ENCODE results near the gene DAB2IP. TPM values are rescaled to one million over a fixed set of nuclear protein-coding genes. Genes with fewer than 3 reads are reported as not detected.
"Not testable (repeated sequence)": the region's sequence is repeated elsewhere in the genome, so short reads cannot be mapped to it uniquely, and the experiment has no call there.

Gene DAB2IP
- total RNA-seq, 4 donors from 2014 or later: 19.2 to 45.4 (median 34.8) TPM

- ATAC-seq (ENCODE audit: low FRiP score) (no peak), DNase-seq (ENCODE audit: low spot score) (no peak)
- TF ChIP-seq, protein P1, sequence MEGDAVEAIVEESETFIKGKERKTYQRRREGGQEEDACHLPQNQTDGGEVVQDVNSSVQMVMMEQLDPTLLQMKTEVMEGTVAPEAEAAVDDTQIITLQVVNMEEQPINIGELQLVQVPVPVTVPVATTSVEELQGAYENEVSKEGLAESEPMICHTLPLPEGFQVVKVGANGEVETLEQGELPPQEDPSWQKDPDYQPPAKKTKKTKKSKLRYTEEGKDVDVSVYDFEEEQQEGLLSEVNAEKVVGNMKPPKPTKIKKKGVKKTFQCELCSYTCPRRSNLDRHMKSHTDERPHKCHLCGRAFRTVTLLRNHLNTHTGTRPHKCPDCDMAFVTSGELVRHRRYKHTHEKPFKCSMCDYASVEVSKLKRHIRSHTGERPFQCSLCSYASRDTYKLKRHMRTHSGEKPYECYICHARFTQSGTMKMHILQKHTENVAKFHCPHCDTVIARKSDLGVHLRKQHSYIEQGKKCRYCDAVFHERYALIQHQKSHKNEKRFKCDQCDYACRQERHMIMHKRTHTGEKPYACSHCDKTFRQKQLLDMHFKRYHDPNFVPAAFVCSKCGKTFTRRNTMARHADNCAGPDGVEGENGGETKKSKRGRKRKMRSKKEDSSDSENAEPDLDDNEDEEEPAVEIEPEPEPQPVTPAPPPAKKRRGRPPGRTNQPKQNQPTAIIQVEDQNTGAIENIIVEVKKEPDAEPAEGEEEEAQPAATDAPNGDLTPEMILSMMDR (IDR thresholded peaks at IDR 0.05): no peak
Measured at GRCh38 chr9:121638901-121639592, 12.4 kb upstream of the DAB2IP start.

- no peak for ATAC-seq (ENCODE audit: low FRiP score)
- DNase-seq (ENCODE audit: low spot score): no peak
- TF ChIP-seq, protein P1 (IDR thresholded peaks at IDR 0.05): no peak
Measured at GRCh38 chr9:121639619-121640018, 11.8 kb upstream of the DAB2IP start.

DNA sequence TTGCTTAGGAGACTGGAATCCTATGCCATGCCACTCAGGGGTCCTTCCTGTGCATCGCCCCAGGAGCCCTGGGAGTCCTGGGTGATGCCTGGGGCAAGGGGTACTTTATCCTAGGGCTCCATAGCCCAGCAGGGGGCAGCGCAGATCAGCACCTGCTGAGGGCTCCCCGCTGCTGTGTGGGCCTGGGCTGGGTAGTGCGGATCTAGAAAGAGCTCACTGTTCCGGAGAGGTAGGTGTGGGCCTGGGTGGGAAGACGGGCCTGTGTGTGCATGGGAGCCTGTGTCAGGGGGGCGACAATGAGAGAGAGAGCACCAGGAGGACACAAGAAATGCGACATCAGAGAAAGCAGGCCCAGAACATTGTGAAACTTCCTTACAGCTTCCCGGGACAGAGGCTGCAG, 11.4 kb upstream of the DAB2IP start:
- ATAC-seq (ENCODE audit: low FRiP score): no peak
- TF ChIP-seq, protein P1 (IDR thresholded peaks at IDR 0.05): no peak
- no peak for DNase-seq (ENCODE audit: low spot score)

GRCh38 chr9:121640491-121641223, 10.8 kb upstream of the DAB2IP start:
- DNase-seq (ENCODE audit: low spot score) (no peak), ATAC-seq (ENCODE audit: low FRiP score) (peak; percentile 33)
- TF ChIP-seq, protein P1 (IDR thresholded peaks at IDR 0.05): no peak

GRCh38 chr9:121641224-121641611, 10.2 kb upstream of the DAB2IP start:
- DNase-seq (ENCODE audit: low spot score): no peak
- no peak for ATAC-seq (ENCODE audit: low FRiP score)
- TF ChIP-seq, protein P1 (IDR thresholded peaks at IDR 0.05): no peak

DNA sequence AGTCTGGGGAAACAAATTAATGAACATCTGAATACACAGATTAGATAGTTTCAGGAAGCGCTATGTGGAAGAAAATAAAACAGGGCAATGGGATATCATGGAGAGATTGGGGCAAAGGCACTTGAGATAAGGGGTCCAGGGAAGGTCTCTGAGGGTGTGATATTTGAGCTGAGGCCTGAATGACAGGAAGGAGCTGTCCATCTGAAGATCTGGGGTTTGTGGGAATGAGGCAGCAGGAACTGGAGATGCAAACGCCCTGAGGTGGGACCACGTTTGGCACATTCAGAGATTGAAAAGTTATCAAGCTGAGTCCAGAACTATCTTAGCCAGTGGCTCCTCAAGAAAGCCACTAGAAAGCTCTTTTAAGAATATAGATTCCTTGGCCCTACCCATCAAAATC, 8.7 kb upstream of the DAB2IP start:
- DNase-seq (ENCODE audit: low spot score) (no peak), ATAC-seq (ENCODE audit: low FRiP score) (no peak)
- TF ChIP-seq, protein P1 (IDR thresholded peaks at IDR 0.05): no peak

DNA sequence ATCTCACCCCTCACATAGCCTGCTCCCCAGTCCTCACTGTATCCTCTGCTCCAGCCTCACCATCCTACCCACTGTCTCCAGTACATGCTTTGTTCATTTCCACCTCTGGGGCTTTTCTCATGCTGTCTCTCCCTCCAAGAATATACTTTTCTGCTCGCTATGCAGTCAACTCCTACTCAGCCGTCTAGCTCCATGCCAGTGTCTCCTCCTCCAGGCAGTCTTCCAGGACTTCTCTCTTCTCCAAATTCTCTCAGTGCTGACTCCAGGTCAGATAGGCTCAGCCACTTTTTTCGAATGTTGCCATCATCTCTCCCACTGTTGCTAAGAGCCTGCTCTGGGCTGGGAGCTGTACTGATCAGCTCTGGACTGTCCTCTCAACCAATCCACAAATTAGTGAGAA, 8.0 kb upstream of the DAB2IP start:
- TF ChIP-seq, protein P1 (IDR thresholded peaks at IDR 0.05): no peak
- no peak for ATAC-seq (ENCODE audit: low FRiP score)

GRCh38 chr9:121644040-121644439, 7.4 kb upstream of the DAB2IP start:
- not testable (repeated sequence) for ATAC-seq (ENCODE audit: low FRiP score); DNase-seq (ENCODE audit: low spot score)

More for the DNA sequence above, 8.0 kb upstream of the DAB2IP start:
- DNase-seq (ENCODE audit: low spot score): no peak

Data from omental fat pad (tissue), 4 donors.